K562 (cell line): ENCODE data around the gene SLC38A10. TPM values are rescaled to one million over a fixed set of nuclear protein-coding genes. Genes with fewer than 3 reads are reported as not detected.

ENCODE experiments used
- ATAC-seq: fragments of 200-7000 bp; cut with Tn5 transposase; 3 replicates; pipeline ENCODE4 v1.9.1; 2020; ENCODE audit warnings: moderate library complexity
- BruUV-seq: library from RNA; stranded (reverse); fragments of 400-500 nt; replicated peaks from 2 replicates; lab custom pipeline; 2021; lab: Mats Ljungman, UMichigan
- CTCF ChIA-PET: fragments of 300-600 bp; formaldehyde crosslinking; extraction: SDS; loops from one replicate; lab custom pipeline; 2021; ENCODE audit warnings: low intra/inter-chr PET ratio; lab: Yijun Ruan, JAX
- POLR2A ChIA-PET: fragments of 300-600, 350-650 bp; sonication (Branson Sonifier 250); formaldehyde crosslinking; extraction: SDS; loops from one replicate; lab custom pipeline; 2021; ENCODE audit warnings: antibody characterized with exemption, inconsistent platforms; lab: Yijun Ruan, JAX
- DNase-seq, 4 experiments: peaks; one replicate each; pipeline versions ENCODE4 v3.0.0 to v3.0.0-alpha.2; 2011 to 2018; ENCODE audit warnings: low spot score in 3 of 4, mixed read lengths in 3 of 4; ENCODE audit errors: extremely low read depth in 1 of 4
- FAIRE-seq: peaks from 2 replicates; lab custom pipeline; 2011; peaks lifted over from hg19 to GRCh38; lab: Jason Lieb, UNC
- H2AFZ ChIP-seq: 2 replicates; pipeline ENCODE4 v1.6.0; 2011; ENCODE audit warnings: low read depth, low read length, control low read depth, inconsistent platforms
- H3K27ac ChIP-seq: fragments of 200-600 bp; 3 replicates; pipeline ENCODE4 v1.8.0; 2011; ENCODE audit warnings: low read depth, mild to moderate bottlenecking, control low read depth, inconsistent platforms, low read length, moderate library complexity, mixed read lengths; ENCODE audit errors: extremely low read depth
- H3K27me3 ChIP-seq, 2 experiments: fragments of 300-600 bp in 1 of 2; 2 replicates in 1 of 2; 3 replicates in 1 of 2; pipeline versions ENCODE4 v1.6.0 to v1.8.0; 2011; ENCODE audit warnings: inconsistent platforms in 2 of 2, low read length in 2 of 2, mild to moderate bottlenecking in 1 of 2, mixed read lengths in 1 of 2, moderate library complexity in 1 of 2; ENCODE audit not compliant: control insufficient read depth in 2 of 2, insufficient read depth in 2 of 2
- H3K36me3 ChIP-seq: fragments of 300-600 bp; 3 replicates; pipeline ENCODE4 v1.8.0; 2011; ENCODE audit warnings: mild to moderate bottlenecking, low read length, inconsistent platforms; ENCODE audit not compliant: control insufficient read depth, insufficient read depth
- H3K4me1 ChIP-seq, 2 experiments: fragments of 200-600 bp in 1 of 2; replicated peaks in 1 of 2; 2 replicates in 1 of 2; 3 replicates in 1 of 2; pipeline versions ENCODE4 v1.5.1 to v1.8.0; 2011; ENCODE audit warnings: inconsistent platforms in 2 of 2, low read length in 2 of 2, mild to moderate bottlenecking in 1 of 2, mixed read lengths in 1 of 2, moderate library complexity in 1 of 2; ENCODE audit not compliant: control insufficient read depth in 2 of 2, insufficient read depth in 2 of 2
- H3K4me2 ChIP-seq: 2 replicates; pipeline ENCODE4 v1.6.1; 2011; ENCODE audit warnings: low read length, control low read depth, inconsistent platforms, mixed read lengths; ENCODE audit not compliant: insufficient read depth
- H3K4me3 ChIP-seq: fragments of 200-600 bp; sonication (generic), shearing (Covaris generic); 2 replicates; pipeline ENCODE4 v1.5.1; 2016; ENCODE audit warnings: control low read depth, inconsistent platforms
- H3K79me2 ChIP-seq: fragments of 200-600 bp; 3 replicates; pipeline ENCODE4 v1.8.0; 2011; ENCODE audit warnings: low read length, inconsistent platforms; ENCODE audit not compliant: control insufficient read depth, insufficient read depth
- H3K9ac ChIP-seq, 2 experiments: 2 replicates each; pipeline versions ENCODE4 v1.6.0 to v1.6.1; 2011; ENCODE audit warnings: low read depth in 2 of 2, low read length in 2 of 2, control low read depth in 1 of 2, inconsistent platforms in 1 of 2, mild to moderate bottlenecking in 1 of 2, mixed read lengths in 1 of 2; ENCODE audit not compliant: insufficient read depth in 1 of 2
- H3K9me1 ChIP-seq: one replicate; pipeline ENCODE4 v1.6.0; 2011; ENCODE audit warnings: inconsistent platforms, mild to moderate bottlenecking, low read length, moderate library complexity; ENCODE audit not compliant: control insufficient read depth, insufficient read depth
- H3K9me3 ChIP-seq: replicated peaks from 2 replicates; pipeline ENCODE4 v1.5.1; 2011; ENCODE audit warnings: low read depth, low read length, inconsistent platforms; ENCODE audit not compliant: control insufficient read depth, insufficient read depth
- H4K20me1 ChIP-seq: replicated peaks from 2 replicates; pipeline ENCODE4 v1.6.1; 2011; ENCODE audit warnings: low read length, inconsistent platforms, mixed read lengths; ENCODE audit not compliant: control insufficient read depth, insufficient read depth
- CBFA2T2 ChIP-seq: fragments of 450-650 bp; conservative IDR thresholded peaks from 2 replicates; pipeline ENCODE4 v1.6.1; 2017; ENCODE audit warnings: mild to moderate bottlenecking
- MYBL2 ChIP-seq, 2 experiments: fragments of 450-650 bp in 1 of 2; sonication (generic) in 1 of 2; formaldehyde crosslinking in 1 of 2; IDR thresholded peaks; 2 replicates each; pipeline versions ENCODE4 v1.6.1 to v1.8.1; 2017 to 2022; ENCODE audit warnings: borderline replicate concordance in 1 of 2, inconsistent platforms in 1 of 2, low read depth in 1 of 2, mild to moderate bottlenecking in 1 of 2, missing genetic modification reagents in 1 of 2, moderate library complexity in 1 of 2
- ZNF121 ChIP-seq: sonication (generic); formaldehyde crosslinking; conservative IDR thresholded peaks from 2 replicates; pipeline ENCODE4 v1.8.0; 2022; ENCODE audit warnings: missing genetic modification reagents
- ZNF24 ChIP-seq: fragments of 450-650 bp; IDR thresholded peaks from 2 replicates; pipeline ENCODE4 v1.6.1; 2016
- ZSCAN29 ChIP-seq: fragments of 450-650 bp; IDR thresholded peaks from 2 replicates; pipeline ENCODE4 v1.6.1; 2017
- WGBS: fragments of 100-300 bp; shearing (Covaris generic); methylation state at CpG from one replicate; pipeline ENCODE4 v1.1.6; 2016; ENCODE audit warnings: low coverage, mixed read lengths; ENCODE audit not compliant: insufficient coverage; ENCODE audit errors: missing lambda C conversion rate; 5-methylcytosine and 5-hydroxymethylcytosine counted together
- in situ Hi-C: fragments of 300-500 bp; cut with MboI; formaldehyde crosslinking; loops from 4 replicates; pipeline ENCODE4 v1.15.0; 2018; ENCODE audit warnings: inconsistent platforms, mixed read lengths
- intact Hi-C: fragments of 100-400 bp; cut with micrococcal nuclease; formaldehyde crosslinking; loops from 2 replicates; pipeline ENCODE4 v1.14.2; 2022
- polyA plus RNA-seq, 8 experiments: library from polyadenylated mRNA; depleted of rRNA in 4 of 8; stranded (reverse) in 5 of 8; unstranded in 3 of 8; fragments of >200 nt; fragmentation: Nextera tagmentation in 2 of 8; fragmentation: Illumina TruSeq in 1 of 8; extraction: Ambion mirVana in 2 of 8; extraction: Trizol in 1 of 8; gene quantifications; 2 replicates each; pipeline versions ENCODE4 v1.2.1 to v1.2.3, GENCODE V29; 2011 to 2014; ENCODE audit warnings: inconsistent platforms in 1 of 8, missing spikeins in 1 of 8
- total RNA-seq, 7 experiments: library from RNA; depleted of rRNA in 6 of 7; stranded (reverse); fragments of >200 nt in 6 of 7; fragmentation: Illumina TruSeq in 2 of 7; extraction: Trizol in 2 of 7; gene quantifications; 2 replicates each; pipeline versions ENCODE4 v1.2.1 to v1.2.3, GENCODE V29; 2011 to 2021; ENCODE audit warnings: low replicate concordance in 1 of 7
- TF ChIP-seq, protein P1 (sequence below), 3 experiments: fragments of 200-800 bp in 1 of 3; sonication (Bioruptor generic) in 1 of 3; sonication (generic) in 1 of 3; formaldehyde crosslinking in 1 of 3; IDR thresholded peaks; 2 replicates each; pipeline versions ENCODE4 v1.6.1 to v1.8.0; 2016 to 2022; ENCODE audit warnings: mild to moderate bottlenecking in 2 of 3, missing compliant biosample characterization in 2 of 3, missing genetic modification characterization in 2 of 3, missing genetic modification reagents in 1 of 3

Gene SLC38A10
- total and polyA plus RNA-seq, 9 of the 15 experiments (the other 6 are each of a cell fraction or from before 2014, with no cell fraction given), result 0.45 to 54.2 (median 13.8) TPM

DNA sequence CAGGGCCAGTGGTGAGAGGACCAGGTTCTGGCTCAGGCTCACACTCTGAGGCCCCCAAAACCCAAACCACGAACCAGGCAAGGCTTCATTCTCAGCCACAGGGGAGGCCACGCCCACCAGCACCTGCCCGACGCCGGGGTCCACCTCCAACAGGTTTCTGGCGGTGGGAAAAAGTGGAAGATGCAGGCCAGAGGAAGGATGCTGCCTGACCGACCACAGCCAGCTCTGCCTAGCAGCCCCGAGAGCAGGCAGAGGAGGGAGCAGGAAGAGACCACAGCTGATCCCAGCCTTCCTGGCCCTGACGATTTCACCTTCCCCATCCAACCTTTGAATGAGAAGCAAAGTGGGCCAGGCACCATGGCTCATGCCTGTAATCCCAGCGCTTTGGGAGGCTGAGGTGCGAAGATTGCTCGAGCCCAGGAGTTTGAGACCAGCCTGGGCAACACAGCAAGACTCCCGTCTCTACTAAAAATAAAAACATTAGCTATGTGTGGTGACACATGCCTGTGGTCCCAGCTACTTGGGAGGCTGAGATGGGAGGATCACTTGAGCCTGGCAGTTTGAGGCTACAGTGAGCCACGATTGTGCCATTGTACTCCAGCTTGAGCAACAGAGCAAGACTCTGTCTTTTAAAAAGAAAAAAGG is 30.7 kb upstream of the SLC38A10 start:
- CTCF ChIA-PET, result no interaction called here
- BruUV-seq, result no TSS peak
- in situ Hi-C loops, result no loop called here

More for the DNA sequence above, 30.7 kb upstream of the SLC38A10 start:
- no peak for ATAC-seq
- H3K9me3 ChIP-seq, result no peaks in the 10 kb centered on the region
- H3K27ac ChIP-seq, result no peak overlapping the region
- WGBS, result 28% methylated on average over 11 of the region's 14 CpGs
- H3K9me1 ChIP-seq, result no peaks in the 10 kb centered on the region
- H3K79me2 ChIP-seq, result no peaks in the 10 kb centered on the region
- no peak for FAIRE-seq
- H3K9ac ChIP-seq, result peak overlapping the region in 1 of 2 experiments; percentile 74; a peak in 1 of 4 replicates
- TF ChIP-seq ZNF24, result no peak
- no peak for TF ChIP-seq CBFA2T2
- TF ChIP-seq MYBL2 (IDR thresholded peaks at IDR 0.05; ENCODE audit: low read depth), result no peak
- no peak for TF ChIP-seq MYBL2 (CRISPR knock-in tag; IDR thresholded peaks at IDR 0.05; ENCODE audit: borderline replicate concordance)
- TF ChIP-seq, protein P1, sequence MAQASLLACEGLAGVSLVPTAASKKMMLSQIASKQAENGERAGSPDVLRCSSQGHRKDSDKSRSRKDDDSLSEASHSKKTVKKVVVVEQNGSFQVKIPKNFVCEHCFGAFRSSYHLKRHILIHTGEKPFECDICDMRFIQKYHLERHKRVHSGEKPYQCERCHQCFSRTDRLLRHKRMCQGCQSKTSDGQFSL (CRISPR knock-in tag; IDR thresholded peaks at IDR 0.05), result no peak
- TF ChIP-seq, protein P1 (tag; IDR thresholded peaks at IDR 0.05), result no peak
- peak; percentile 58 for TF ChIP-seq ZNF121 (CRISPR knock-in tag)
- TF ChIP-seq ZSCAN29, result no peak
- POLR2A ChIA-PET, result interaction anchor here (1.5 kb wide), 1 partner anchor 12 kb away, joined by 3 read pairs; no protein-coding TSS in a partner anchor
- intact Hi-C loops, result no loop called here
- no peak overlapping the region for H3K4me3 ChIP-seq
- H4K20me1 ChIP-seq, result no peaks in the 10 kb centered on the region
- H3K36me3 ChIP-seq, result no peaks in the 10 kb centered on the region
- no peak overlapping the region for H2AFZ ChIP-seq
- DNase-seq, result no peak
- no peaks in the 10 kb centered on the region for H3K27me3 ChIP-seq
- no peak overlapping the region for H3K4me2 ChIP-seq
- peaks cover 11 to 70% of the 10 kb centered on the region in 2 experiments; a peak in 4 of 5 replicates for H3K4me1 ChIP-seq
